Activated T-helper 17 cell treated with anti-CD3 and anti-CD28 coated beads, Interleukin-2, amount 50 U/mL, for 72 hours (primary cell): Measurements from ENCODE around the gene NECTIN3. TPM values are rescaled to one million over a fixed set of nuclear protein-coding genes. Genes with fewer than 3 reads are reported as not detected.

ENCODE experiments used
- ATAC-seq: fragments of 150-1000 bp; cut with Tn5 transposase; replicated peaks from 2 replicates; pipeline ENCODE4 v1.10.0; 2021; ENCODE audit warnings: mild to moderate bottlenecking, moderate library complexity
- H3K27ac Mint-ChIP-seq: one replicate; pipeline ENCODE4 v1.8.0; 2022; ENCODE audit warnings: mixed read lengths
- H3K27me3 Mint-ChIP-seq: one replicate; pipeline ENCODE4 v1.8.0; 2022; ENCODE audit warnings: mixed read lengths
- H3K36me3 Mint-ChIP-seq: one replicate; pipeline ENCODE4 v1.8.0; 2022; ENCODE audit warnings: low read depth, mild to moderate bottlenecking, mixed read lengths
- H3K4me1 Mint-ChIP-seq: one replicate; pipeline ENCODE4 v1.8.0; 2022; ENCODE audit warnings: mixed read lengths
- H3K4me3 Mint-ChIP-seq: one replicate; pipeline ENCODE4 v1.8.0; 2022; ENCODE audit warnings: mild to moderate bottlenecking, mixed read lengths
- H3K9me3 Mint-ChIP-seq: one replicate; pipeline ENCODE4 v1.8.0; 2022; ENCODE audit warnings: mixed read lengths
- total RNA-seq, 2 donors: library from RNA; stranded (reverse); gene quantifications; one replicate each; pipeline ENCODE4 v1.2.3, GENCODE V29; 2022

Gene NECTIN3
- total RNA-seq, 2 donors from 2014 or later, result 9.3 to 9.6 TPM

DNA sequence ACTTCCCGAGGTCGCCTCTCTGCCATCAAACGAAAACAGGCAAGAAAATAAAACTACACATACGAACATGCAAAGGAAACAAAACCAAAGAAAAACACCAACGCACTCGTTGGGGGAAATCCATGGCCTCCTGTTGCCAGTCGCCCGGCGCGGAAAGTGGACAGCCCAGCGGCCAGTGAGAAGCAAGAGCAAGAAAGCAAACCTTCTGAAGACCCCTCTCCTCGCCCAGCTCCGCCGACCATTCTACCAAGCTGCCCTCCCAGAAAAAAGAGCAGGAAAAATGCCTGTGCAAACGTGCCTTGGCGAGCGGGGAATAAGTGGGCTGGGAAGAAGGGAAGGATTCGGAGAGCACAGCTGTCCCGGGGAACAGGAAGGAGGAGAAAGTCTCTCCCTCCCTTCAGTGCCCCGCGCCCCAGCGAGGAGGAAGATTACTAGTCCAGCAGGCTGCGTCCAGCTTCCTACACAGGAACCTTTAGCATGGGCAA, 802 bp upstream of the NECTIN3 start:
- Mint-ChIP-seq H3K9me3 (no peaks in the 10 kb centered on the region), H3K4me1 (peaks cover 22% of the 10 kb centered on the region), H3K4me3 (peak overlapping the region; percentile 97), H3K27me3 (no peaks in the 10 kb centered on the region), H3K27ac (peak overlapping the region; percentile 86), H3K36me3 (peaks cover 5% of the 10 kb centered on the region)
- ATAC-seq, result peak; percentile 23

DNA sequence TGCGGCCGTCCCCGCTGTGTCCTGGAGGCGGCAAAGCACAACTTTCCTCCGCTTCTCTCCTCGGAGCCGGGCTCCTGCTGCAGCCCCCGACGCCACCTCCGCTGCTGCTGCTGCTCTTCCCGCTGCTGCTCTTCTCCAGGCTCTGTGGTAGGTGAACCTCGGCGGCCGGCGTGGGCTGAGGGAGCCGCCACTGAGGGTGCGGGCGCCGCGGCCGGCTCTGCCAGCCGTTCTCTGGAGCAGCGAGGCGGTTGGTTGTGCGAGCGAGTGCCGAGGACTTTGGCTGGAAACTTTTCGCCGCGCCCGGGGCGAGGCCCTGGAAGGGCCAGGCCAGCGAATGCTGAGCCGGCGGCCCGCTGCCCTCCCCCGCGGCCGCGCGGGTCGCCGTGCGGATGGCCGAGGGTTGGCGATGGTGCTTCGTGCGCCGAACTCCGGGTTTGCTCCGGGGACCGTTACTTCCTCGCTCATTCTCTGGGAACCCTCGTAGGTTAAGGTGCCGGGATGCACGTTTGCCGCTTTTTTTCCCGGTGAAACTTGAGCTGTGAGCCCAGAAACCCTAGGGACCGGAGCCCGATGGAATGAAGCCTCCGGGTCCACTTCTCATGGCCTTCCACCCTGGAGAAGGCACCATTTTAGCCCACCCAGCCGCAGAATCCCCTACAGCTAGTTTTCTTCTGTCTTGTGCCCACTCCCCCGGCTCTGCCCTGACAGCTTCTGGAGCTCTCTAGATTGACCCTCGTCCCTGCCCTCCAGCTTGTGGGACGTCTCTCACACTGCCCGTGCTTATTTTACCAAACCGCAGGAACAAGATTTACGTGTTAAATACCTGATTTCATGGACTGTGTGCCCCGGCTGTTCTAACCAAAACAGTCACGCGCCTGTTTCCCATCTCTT, 660 bp downstream of the NECTIN3 start:
- Mint-ChIP-seq H3K4me1 (peaks cover 22% of the 10 kb centered on the region), H3K27ac (peak overlapping the region; percentile 87), H3K9me3 (no peaks in the 10 kb centered on the region), H3K4me3 (peak overlapping the region; percentile 97), H3K36me3 (peaks cover 5% of the 10 kb centered on the region), H3K27me3 (no peaks in the 10 kb centered on the region)
- ATAC-seq, result peak; percentile 51

GRCh38 chr3:111073218-111073617, 1.6 kb downstream of the NECTIN3 start:
- no peaks in the 10 kb centered on the region for H3K9me3 Mint-ChIP-seq
- peak overlapping the region; percentile 87 for H3K27ac Mint-ChIP-seq
- H3K27me3 Mint-ChIP-seq, result no peaks in the 10 kb centered on the region
- H3K4me1 Mint-ChIP-seq, result peaks cover 22% of the 10 kb centered on the region
- ATAC-seq, result no peak
- peak overlapping the region; percentile 97 for H3K4me3 Mint-ChIP-seq
- H3K36me3 Mint-ChIP-seq, result peaks cover 5% of the 10 kb centered on the region

GRCh38 chr3:111076732-111077131, 5.1 kb downstream of the NECTIN3 start:
- Mint-ChIP-seq H3K4me3 (no peak overlapping the region), H3K4me1 (peaks cover 12% of the 10 kb centered on the region), H3K36me3 (no peaks in the 10 kb centered on the region), H3K9me3 (no peaks in the 10 kb centered on the region), H3K27ac (no peak overlapping the region), H3K27me3 (no peaks in the 10 kb centered on the region)
- no peak for ATAC-seq

GRCh38 chr3:111077369-111077768, 5.8 kb downstream of the NECTIN3 start:
- Mint-ChIP-seq H3K36me3 (no peaks in the 10 kb centered on the region), H3K27me3 (no peaks in the 10 kb centered on the region), H3K9me3 (no peaks in the 10 kb centered on the region), H3K4me1 (peaks cover 12% of the 10 kb centered on the region), H3K27ac (no peak overlapping the region), H3K4me3 (no peak overlapping the region)
- ATAC-seq, result no peak

GRCh38 chr3:111080413-111080812, 8.8 kb downstream of the NECTIN3 start:
- H3K36me3 Mint-ChIP-seq, result no peaks in the 10 kb centered on the region
- no peaks in the 10 kb centered on the region for H3K4me1 Mint-ChIP-seq
- no peak overlapping the region for H3K27ac Mint-ChIP-seq
- no peaks in the 10 kb centered on the region for H3K27me3 Mint-ChIP-seq
- no peak overlapping the region for H3K4me3 Mint-ChIP-seq
- H3K9me3 Mint-ChIP-seq, result no peaks in the 10 kb centered on the region
- no peak for ATAC-seq

GRCh38 chr3:111081008-111081545, 9.5 kb downstream of the NECTIN3 start:
- ATAC-seq, result no peak
- H3K27me3 Mint-ChIP-seq, result no peaks in the 10 kb centered on the region
- H3K27ac Mint-ChIP-seq, result no peak overlapping the region
- H3K4me3 Mint-ChIP-seq, result no peak overlapping the region
- H3K9me3 Mint-ChIP-seq, result no peaks in the 10 kb centered on the region
- H3K4me1 Mint-ChIP-seq, result no peaks in the 10 kb centered on the region
- no peaks in the 10 kb centered on the region for H3K36me3 Mint-ChIP-seq

DNA sequence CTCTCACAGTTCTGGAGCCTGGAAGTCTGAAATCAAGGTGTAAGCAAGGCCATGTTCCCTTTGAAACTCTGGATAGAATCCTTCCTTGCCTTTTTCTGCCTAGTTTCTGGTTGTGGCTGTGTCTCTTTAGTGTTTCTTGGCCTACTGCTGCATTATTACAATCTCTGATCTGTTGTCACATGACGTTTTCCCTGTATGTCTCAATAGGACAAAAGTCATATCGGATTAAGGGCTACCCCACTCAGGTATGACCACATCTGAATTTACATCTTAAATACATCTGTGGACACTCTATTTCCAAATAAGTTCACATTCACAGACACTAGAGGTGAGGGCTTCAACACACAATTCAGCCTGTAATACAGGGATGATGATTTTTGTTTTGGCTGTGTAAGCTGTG, 13.3 kb downstream of the NECTIN3 start:
- Mint-ChIP-seq H3K36me3 (no peaks in the 10 kb centered on the region), H3K27me3 (no peaks in the 10 kb centered on the region), H3K9me3 (no peaks in the 10 kb centered on the region), H3K4me1 (no peaks in the 10 kb centered on the region), H3K4me3 (no peak overlapping the region), H3K27ac (no peak overlapping the region)
- no peak for ATAC-seq

- ATAC-seq, result no peak
- Mint-ChIP-seq H3K9me3 (no peaks in the 10 kb centered on the region), H3K4me1 (no peaks in the 10 kb centered on the region), H3K27ac (no peak overlapping the region), H3K27me3 (no peaks in the 10 kb centered on the region), H3K36me3 (no peaks in the 10 kb centered on the region), H3K4me3 (no peak overlapping the region)
Measured at GRCh38 chr3:111087924-111088469, 16.4 kb downstream of the NECTIN3 start.

DNA sequence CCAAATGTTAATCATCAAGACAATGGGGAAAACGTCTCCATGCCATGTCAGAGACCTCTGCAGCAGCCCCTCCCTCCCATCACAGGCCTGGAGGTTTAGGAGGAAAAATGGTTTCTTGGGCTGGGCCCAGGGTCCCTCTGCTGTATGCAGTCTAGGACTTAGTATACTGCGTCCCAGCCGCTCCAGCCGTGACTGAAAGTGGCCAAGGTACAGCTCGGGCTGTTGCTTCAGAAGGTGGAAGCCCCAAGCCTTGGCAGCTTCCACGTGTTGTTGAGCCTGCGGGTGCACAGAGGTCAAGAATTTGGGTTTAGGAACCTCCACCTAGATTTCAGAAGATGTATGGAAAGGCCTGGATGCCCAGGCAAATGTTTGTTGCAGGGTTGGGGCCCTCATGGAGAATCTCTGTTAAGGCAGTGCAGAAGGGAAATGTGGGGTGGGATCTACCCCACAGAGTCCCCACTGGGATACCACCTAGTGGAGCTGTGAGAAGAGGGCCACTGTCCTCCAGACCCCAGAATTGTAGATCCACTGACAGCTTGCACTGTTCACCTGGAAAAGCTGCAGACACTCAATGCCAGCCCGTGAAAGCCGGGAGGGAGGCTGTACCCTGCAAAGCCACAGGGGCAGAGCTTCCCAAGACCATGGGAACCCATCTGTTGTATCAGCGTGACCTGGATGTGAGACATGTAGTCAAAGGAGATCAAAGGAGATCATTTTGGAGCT, 25.0 kb downstream of the NECTIN3 start:
- Mint-ChIP-seq H3K27me3 (no peaks in the 10 kb centered on the region), H3K4me3 (no peak overlapping the region), H3K4me1 (peaks cover 8% of the 10 kb centered on the region), H3K9me3 (peaks cover 6% of the 10 kb centered on the region), H3K27ac (no peak overlapping the region), H3K36me3 (no peaks in the 10 kb centered on the region)
- no peak for ATAC-seq

- no peaks in the 10 kb centered on the region for H3K36me3 Mint-ChIP-seq
- no peak for ATAC-seq
- H3K4me1 Mint-ChIP-seq, result peaks cover 11% of the 10 kb centered on the region
- no peak overlapping the region for H3K4me3 Mint-ChIP-seq
- no peaks in the 10 kb centered on the region for H3K9me3 Mint-ChIP-seq
- H3K27me3 Mint-ChIP-seq, result no peaks in the 10 kb centered on the region
- no peak overlapping the region for H3K27ac Mint-ChIP-seq
Measured at GRCh38 chr3:111103807-111104206, 32.2 kb downstream of the NECTIN3 start.

- H3K9me3 Mint-ChIP-seq, result no peaks in the 10 kb centered on the region
- ATAC-seq, result no peak
- no peak overlapping the region for H3K4me3 Mint-ChIP-seq
- H3K36me3 Mint-ChIP-seq, result no peaks in the 10 kb centered on the region
- H3K27ac Mint-ChIP-seq, result no peak overlapping the region
- H3K27me3 Mint-ChIP-seq, result no peaks in the 10 kb centered on the region
- H3K4me1 Mint-ChIP-seq, result peaks cover 8% of the 10 kb centered on the region
Measured at GRCh38 chr3:111106993-111107661, 35.5 kb downstream of the NECTIN3 start.

DNA sequence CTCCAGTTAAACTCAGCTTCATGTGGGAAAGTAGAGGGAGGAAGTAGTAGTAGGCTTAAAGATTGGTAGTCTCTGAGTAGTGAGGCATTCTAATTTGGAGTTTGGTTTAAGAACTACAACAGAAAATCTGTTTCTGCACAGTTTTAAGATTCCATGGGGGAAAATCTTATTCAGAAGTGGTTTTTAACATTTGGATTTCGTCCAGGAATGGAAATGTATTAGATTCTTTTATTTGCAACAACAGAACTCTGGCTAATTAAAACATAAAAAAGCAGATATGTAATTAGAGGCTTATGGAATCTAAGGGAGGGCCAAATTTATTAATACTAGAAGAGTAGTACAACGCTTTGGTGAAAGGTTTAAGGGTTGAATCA, 36.0 kb downstream of the NECTIN3 start:
- peaks cover 8% of the 10 kb centered on the region for H3K4me1 Mint-ChIP-seq
- no peak overlapping the region for H3K4me3 Mint-ChIP-seq
- no peak overlapping the region for H3K27ac Mint-ChIP-seq
- no peaks in the 10 kb centered on the region for H3K27me3 Mint-ChIP-seq
- no peaks in the 10 kb centered on the region for H3K9me3 Mint-ChIP-seq
- ATAC-seq, result no peak
- no peaks in the 10 kb centered on the region for H3K36me3 Mint-ChIP-seq

- ATAC-seq, result no peak
- no peaks in the 10 kb centered on the region for H3K36me3 Mint-ChIP-seq
- H3K4me3 Mint-ChIP-seq, result no peak overlapping the region
- no peaks in the 10 kb centered on the region for H3K4me1 Mint-ChIP-seq
- H3K9me3 Mint-ChIP-seq, result no peaks in the 10 kb centered on the region
- no peaks in the 10 kb centered on the region for H3K27me3 Mint-ChIP-seq
- H3K27ac Mint-ChIP-seq, result no peak overlapping the region
Measured at GRCh38 chr3:111112913-111113312, 41.3 kb downstream of the NECTIN3 start.
